Cardiac muscle cell (in vitro differentiated cells and primary cell): ENCODE results near the gene EEPD1. TPM values are rescaled to one million over a fixed set of nuclear protein-coding genes. Genes with fewer than 3 reads are reported as not detected.

Experiments used
- DNase-seq, 2 donors: peaks; one replicate each; pipeline versions ENCODE4 v3.0.0 to v3.0.0-alpha.2; 2010 to 2017; ENCODE audit warnings: low read depth in 1 of 2, low spot score in 1 of 2
- H3K27ac ChIP-seq: fragments of 200-600 bp; sonication (generic); 2 replicates; pipeline ENCODE4 v1.5.1; 2016
- H3K27me3 ChIP-seq: fragments of 200-600 bp; sonication (generic); 2 replicates; pipeline ENCODE4 v1.6.0; 2016; ENCODE audit warnings: control low read depth
- H3K36me3 ChIP-seq: fragments of 200-600 bp; sonication (generic); 2 replicates; pipeline ENCODE4 v1.5.1; 2016; ENCODE audit warnings: control low read depth
- H3K4me1 ChIP-seq: fragments of 200-600 bp; sonication (generic); 2 replicates; pipeline ENCODE4 v1.8.1; 2017; ENCODE audit warnings: low read depth, mild to moderate bottlenecking, mixed run types
- H3K4me3 ChIP-seq: fragments of 200-600 bp; sonication (generic); 2 replicates; pipeline ENCODE4 v1.5.1; 2016; ENCODE audit warnings: mild to moderate bottlenecking
- H3K9me3 ChIP-seq: fragments of 200-600 bp; sonication (generic); 2 replicates; pipeline ENCODE4 v1.5.1; 2017; ENCODE audit warnings: low read depth, mild to moderate bottlenecking, control low read depth
- polyA plus RNA-seq: library from polyadenylated mRNA; unstranded; fragments of >200 nt; fragmentation: Nextera tagmentation; extraction: Ambion mirVana; gene quantifications from 2 replicates; pipeline ENCODE4 v1.2.1, GENCODE V29; 2016
- total RNA-seq: library from RNA; depleted of rRNA; stranded (reverse); fragments of >200 nt; gene quantifications from 2 replicates; pipeline ENCODE4 v1.2.3, GENCODE V29; 2016
- TF ChIP-seq, protein P1 (sequence below): IDR thresholded peaks from 2 replicates; pipeline ENCODE4 v1.5.1; 2012; ENCODE audit warnings: low read depth, mild to moderate bottlenecking, low read length

Gene EEPD1
- total and polyA plus RNA-seq, 2 experiments from 2014 or later = 4.8 to 11.9 TPM

DNA sequence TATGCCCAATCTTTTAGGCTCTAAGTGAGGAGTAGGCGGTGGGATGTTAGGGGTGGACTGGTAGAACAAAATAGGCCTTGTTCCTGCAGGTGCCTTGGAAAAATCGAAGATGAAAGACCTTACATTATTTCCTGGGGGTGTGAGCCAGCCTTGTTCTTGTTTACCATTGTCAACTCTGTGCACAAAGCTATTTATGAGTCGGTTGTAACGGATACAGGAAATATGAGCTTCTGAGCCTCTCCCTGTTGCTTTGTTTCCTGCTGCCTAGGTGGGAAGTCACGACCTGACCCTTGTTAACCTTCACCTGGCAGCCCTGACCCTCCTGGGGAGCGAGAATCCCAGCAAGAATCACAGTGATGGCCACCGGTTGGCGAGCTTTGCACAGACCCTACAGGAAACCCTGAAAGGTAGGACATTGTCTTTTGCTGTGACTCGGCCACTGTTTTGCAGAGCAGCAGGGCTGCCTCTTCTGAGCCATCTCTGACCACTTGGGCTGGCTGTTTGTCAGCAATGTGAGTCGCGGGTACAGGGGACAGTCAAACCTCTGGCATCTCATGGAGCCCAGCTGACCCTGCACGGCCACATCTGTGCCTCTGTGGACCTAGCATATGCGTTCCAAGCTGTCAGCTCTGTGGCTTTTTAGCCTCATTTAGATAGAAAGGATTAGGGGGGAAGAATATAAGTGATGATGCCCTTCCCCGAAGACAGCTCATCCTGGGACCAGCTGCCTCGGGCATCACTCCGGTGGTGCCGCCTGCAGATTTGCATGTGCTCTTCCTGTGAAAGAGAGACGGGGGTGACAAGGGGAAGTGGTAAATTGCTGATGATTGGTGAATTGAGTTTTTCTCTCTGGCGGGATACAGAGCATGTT, 134.6 kb downstream of the EEPD1 start:
- no peaks in the 10 kb centered on the region for H3K9me3 ChIP-seq
- DNase-seq = no peak
- peaks cover 8% of the 10 kb centered on the region for H3K4me1 ChIP-seq
- no peaks in the 10 kb centered on the region for H3K27me3 ChIP-seq
- H3K27ac ChIP-seq = no peak overlapping the region
- no peaks in the 10 kb centered on the region for H3K36me3 ChIP-seq
- TF ChIP-seq, protein P1, sequence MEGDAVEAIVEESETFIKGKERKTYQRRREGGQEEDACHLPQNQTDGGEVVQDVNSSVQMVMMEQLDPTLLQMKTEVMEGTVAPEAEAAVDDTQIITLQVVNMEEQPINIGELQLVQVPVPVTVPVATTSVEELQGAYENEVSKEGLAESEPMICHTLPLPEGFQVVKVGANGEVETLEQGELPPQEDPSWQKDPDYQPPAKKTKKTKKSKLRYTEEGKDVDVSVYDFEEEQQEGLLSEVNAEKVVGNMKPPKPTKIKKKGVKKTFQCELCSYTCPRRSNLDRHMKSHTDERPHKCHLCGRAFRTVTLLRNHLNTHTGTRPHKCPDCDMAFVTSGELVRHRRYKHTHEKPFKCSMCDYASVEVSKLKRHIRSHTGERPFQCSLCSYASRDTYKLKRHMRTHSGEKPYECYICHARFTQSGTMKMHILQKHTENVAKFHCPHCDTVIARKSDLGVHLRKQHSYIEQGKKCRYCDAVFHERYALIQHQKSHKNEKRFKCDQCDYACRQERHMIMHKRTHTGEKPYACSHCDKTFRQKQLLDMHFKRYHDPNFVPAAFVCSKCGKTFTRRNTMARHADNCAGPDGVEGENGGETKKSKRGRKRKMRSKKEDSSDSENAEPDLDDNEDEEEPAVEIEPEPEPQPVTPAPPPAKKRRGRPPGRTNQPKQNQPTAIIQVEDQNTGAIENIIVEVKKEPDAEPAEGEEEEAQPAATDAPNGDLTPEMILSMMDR = no peak
- no peak overlapping the region for H3K4me3 ChIP-seq

DNA sequence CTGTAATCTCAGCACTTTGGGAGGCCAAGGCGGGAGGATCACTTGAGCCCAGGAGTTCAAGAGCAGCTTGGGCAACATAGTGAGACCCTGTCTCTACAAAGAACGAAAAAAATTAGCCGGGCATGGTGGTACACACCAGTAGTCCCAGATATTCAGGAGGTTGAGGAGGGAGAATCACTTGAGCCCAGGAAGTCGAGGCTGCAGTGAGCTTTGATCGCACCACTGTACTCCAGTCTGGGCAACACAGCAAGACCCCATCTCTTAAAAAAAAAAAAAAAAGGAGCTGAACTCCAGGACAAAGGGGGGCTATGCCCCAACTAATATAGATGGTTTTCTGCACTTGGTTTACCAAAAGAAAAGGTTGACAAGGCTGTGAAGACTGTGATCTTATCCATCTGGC, 135.4 kb downstream of the EEPD1 start:
- Histone ChIP-seq H3K27ac (no peak overlapping the region), H3K9me3 (no peaks in the 10 kb centered on the region), H3K4me1 (peaks cover 8% of the 10 kb centered on the region), H3K4me3 (no peak overlapping the region), H3K36me3 (no peaks in the 10 kb centered on the region), H3K27me3 (no peaks in the 10 kb centered on the region)
- DNase-seq = no peak
- TF ChIP-seq, protein P1 = no peak

DNA sequence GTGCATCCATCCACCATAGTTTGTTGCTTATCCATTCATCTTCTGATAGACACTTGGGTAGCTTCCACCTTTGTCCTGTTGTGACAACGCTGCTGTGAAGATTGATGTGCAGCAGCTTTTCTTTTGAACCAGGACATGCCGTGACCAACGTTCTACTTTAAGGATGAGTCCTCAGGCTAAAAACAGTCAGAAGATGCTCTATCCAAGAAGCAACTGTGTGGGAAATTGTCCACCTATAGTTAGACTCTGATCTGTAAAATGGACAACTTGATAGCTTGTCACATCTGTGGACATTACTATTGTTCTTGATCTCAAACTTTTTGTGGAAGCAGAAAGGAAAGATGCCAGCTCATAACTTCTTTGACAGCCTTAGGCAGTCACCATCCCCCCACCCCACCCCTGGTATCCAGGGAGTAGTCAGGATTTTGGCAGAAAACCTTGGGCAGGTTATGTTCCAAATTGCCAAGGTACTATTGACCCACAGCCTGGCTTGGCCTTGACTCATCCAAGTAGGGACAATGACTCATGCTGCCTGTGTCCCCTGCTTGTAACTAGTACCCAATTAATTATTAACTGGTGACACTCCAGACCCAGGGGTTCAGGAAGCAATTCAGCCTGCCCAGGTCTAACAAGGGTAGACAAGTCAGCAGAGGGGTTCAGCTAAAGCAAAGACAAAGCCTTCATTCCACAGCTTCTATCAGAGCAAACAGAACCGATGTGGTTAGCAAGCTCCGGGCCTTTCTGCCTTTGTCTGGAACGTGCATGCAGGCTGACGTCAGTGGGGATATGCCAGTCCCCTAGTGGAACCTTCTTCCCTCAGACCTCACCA, 137.0 kb downstream of the EEPD1 start:
- H3K9me3 ChIP-seq = no peaks in the 10 kb centered on the region
- no peak overlapping the region for H3K4me3 ChIP-seq
- H3K27me3 ChIP-seq = no peaks in the 10 kb centered on the region
- H3K27ac ChIP-seq = no peak overlapping the region
- TF ChIP-seq, protein P1 = no peak
- peaks cover 8% of the 10 kb centered on the region for H3K4me1 ChIP-seq
- no peak for DNase-seq
- H3K36me3 ChIP-seq = no peaks in the 10 kb centered on the region

DNA sequence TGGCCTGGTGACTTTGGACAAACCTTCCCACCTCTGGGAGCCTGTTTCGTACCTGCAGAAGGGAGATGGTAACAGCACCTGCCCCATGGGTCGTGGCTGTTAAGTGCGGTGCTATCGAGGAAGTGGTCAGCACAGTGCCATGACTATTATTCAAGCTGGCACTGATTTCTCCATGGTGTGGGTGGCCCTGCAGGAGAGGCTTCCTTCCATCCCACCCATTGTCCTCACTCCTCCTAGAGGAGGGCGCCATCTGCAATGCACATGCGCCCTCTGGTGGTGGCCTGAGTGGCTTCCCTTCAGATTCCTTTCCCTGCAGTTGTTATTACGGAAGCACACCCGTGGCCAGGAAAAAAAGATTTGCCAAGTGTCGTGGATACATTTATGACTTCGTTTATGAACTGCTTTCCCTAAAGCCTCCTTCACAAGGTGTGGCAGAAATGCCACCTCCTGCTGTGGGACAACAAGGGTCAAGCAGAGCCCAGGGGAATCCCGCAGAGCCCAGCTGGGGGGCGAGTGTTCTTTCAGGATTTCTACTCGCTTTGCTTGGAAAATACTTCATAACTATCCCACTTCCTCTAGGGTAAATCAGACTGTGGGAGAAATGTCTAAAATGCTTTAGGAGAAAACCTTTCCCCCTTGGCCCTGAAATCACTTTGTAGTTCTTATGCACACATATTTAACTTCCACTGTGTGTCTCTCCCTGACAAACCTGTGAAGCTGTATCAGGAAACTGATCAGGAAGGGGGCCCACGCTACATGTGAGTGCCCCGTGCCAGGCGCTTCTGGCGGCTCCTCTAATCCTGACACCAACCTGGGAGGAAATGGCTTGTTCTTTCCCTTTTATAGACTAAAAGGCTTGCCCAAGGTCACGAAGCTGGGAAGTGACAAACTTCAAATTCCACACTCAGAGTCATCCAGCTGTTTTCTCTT, 138.6 kb downstream of the EEPD1 start:
- TF ChIP-seq, protein P1 = peak; percentile 95
- DNase-seq = peak; percentile 90 to 92
- peak overlapping the region; percentile 86 for H3K27ac ChIP-seq
- peaks cover 8% of the 10 kb centered on the region for H3K4me1 ChIP-seq
- H3K27me3 ChIP-seq = no peaks in the 10 kb centered on the region
- no peak overlapping the region for H3K4me3 ChIP-seq
- H3K9me3 ChIP-seq = no peaks in the 10 kb centered on the region
- no peaks in the 10 kb centered on the region for H3K36me3 ChIP-seq

DNA sequence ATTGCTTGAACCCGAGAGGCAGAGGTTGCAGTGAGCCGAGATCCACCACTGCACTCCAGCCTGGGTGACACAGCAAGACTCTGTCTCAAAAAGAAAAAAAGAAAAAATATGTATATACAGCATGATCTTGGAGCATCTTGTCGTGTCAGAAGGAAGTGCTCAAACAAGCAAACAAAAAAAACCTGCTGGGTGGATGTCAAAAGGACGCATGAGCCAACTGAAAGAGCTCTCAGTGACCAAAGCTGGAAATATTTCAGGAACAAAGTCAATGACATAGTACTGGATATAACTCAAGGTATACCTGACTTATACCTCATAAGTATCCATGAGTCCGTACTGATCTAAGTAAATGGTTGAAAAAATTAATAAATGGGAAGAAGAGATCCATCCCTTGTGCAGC, 142.0 kb downstream of the EEPD1 start:
- H3K4me1 ChIP-seq = peaks cover 19% of the 10 kb centered on the region
- H3K9me3 ChIP-seq = no peaks in the 10 kb centered on the region
- no peak overlapping the region for H3K4me3 ChIP-seq
- H3K27me3 ChIP-seq = no peaks in the 10 kb centered on the region
- no peaks in the 10 kb centered on the region for H3K36me3 ChIP-seq
- DNase-seq = no peak
- no peak overlapping the region for H3K27ac ChIP-seq
- TF ChIP-seq, protein P1 = no peak
